GM19193 (cell line): ENCODE results near the gene ATP6V0A4.

Source experiments
- POLR2A ChIP-seq: IDR thresholded peaks from 4 replicates; pipeline ENCODE4 v1.6.1; 2011; ENCODE audit not compliant: insufficient read depth, insufficient read length; ENCODE audit errors: extremely low read depth

Gene ATP6V0A4

DNA sequence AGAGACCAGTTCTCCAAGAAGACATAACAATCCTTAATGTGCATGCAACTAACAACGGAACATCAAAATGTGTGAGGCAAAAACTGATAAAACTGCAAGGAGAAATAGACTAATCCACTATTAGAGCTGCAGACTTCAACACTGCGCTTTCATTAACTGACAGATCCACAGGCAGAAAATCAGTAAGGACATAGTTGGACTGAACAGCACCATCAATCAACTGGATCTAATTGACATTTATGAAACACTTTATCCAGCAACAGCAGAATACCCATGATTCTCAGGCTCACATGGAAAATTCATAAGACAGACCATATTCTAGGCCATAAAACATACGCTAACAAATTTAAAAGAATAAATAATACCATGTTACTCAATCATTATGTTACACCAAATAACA, 21.6 kb upstream of the ATP6V0A4 start:
- no peak for TF ChIP-seq POLR2A

DNA sequence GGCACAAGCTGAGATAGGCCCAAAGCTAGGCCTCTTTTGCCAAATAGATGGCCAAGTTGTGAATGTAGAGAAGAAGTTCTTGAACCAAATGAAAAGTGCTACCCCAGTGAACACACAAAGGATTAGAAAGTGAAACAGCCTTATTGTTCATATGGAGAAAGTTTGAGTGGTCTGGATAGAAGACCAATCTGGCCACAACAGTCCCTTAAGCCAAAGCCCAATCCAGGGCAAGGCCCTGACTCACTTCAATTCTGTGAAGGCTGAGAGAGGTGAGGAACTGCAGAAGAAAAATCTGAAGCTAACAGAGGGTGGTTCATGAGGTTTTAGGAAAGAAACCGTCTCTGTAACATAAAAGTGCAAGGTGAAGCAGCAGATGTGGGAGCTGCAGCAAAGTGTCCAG, 18.7 kb upstream of the ATP6V0A4 start:
- TF ChIP-seq POLR2A: no peak

DNA sequence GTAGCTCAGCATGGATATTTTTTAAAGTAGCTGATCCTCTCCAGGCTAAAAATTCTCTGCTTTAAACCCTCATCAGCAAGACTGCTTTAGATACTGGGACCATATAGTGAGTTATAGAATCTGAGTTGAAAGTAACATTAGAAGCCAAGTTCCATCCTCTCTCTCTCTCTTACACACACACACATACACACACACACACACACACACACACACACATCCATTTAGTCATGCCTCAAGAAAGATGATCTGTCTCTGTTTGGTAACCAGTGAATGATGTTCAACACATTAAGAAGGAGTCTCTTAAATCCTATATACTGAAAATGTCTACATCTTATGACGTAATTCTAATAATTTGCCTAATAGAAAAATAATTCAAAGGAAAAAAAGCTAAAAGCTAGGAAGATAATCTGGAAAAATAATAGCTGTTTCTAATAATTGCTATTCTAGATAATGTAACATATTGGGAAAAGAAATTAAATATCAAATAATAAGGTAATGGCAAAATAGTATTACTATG, 16.9 kb upstream of the ATP6V0A4 start:
- no peak for TF ChIP-seq POLR2A

DNA sequence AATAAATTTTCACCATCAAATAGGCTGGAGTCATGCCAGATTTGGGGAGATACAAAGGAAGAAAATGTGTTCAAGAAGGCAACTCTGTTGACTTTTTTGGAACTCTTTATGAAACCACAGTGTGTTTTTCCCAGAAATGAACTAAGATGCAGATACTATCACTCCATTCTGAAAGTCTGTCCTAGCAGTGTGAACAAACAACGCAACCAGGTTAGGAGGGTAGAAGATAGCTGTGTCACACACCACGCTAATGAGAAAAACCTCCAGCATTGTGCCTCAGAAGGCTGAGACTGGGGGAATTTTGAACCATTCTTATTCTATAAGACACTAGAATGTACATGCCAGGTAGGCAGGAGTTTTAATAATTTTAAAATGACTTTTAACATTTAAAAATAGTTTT, 15.9 kb upstream of the ATP6V0A4 start:
- no peak for TF ChIP-seq POLR2A

DNA sequence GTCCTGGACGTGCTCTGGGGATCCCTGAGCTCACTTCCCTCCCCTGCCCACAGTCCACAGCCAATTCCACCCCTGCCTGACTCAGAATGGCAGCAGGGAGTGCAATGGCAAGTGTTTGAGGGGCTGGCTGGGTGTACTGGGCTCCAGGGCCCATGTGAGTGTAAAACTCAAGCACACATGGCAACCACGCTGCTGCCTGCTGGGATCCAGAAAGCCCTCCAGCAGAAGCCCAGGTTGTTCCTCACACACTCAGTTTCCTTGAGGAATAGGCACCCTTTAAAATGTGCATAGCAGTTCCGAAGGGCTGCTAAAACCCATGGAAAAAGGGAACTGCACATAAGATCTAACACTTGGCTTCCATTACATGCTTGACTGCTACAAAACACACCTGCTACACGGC, 11.3 kb upstream of the ATP6V0A4 start:
- no peak for TF ChIP-seq POLR2A

DNA sequence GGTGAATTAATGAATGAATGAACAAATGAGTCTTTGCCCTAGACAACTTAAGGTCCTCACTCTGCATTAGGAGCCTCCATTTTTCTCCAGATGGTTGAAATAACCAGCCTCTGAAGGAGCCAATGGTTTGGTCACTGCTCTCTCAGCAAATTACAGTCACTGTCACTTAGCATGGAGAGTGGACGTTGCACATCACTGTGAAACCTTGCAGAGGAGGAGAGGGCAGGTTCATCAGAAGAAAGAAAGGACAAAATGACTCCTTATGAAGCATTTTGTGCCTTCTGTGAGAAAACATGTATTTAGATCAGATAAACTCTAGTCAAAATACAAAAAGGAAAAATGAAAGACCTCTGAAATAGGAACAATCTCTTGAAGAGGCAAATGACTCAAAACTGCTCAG, 6.6 kb upstream of the ATP6V0A4 start:
- TF ChIP-seq POLR2A: no peak

DNA sequence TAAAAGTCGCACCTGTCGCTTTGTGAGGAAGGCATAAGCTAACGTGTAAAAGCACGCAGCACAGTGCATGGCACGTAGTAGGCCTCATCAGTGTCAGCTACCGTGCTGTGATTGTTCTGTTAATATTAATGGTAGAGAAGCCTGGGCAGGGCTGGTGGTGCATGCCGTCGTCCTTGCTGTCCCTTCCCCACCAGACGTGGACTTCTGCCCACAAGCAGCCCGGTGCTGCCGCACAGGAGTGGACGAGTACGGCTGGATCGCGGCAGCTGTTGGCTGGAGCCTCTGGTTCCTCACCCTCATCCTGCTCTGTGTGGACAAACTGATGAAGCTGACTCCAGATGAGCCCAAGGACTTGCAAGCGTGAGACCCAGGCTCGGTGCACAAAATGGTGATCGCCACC, 4.7 kb upstream of the ATP6V0A4 start:
- TF ChIP-seq POLR2A: no peak

DNA sequence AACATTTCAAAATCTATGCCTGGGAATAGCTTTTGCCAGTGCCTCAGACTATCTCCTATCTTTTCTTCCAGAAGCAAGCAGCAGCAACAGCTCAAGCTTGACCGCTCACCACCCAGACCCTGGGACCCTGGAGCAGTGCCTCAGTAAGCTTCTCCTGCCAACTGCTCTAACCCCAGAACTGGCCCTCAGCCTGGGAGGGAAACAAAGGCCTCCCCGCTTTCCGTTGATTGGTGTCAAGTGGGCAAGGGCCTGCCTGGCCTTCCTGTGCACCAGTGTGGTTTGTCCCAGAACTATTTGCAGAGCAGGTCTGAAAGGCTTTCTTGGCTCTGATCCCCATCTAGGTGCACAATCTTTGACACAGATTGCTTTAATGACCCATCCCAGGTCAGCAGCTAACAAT, 3.3 kb upstream of the ATP6V0A4 start:
- TF ChIP-seq POLR2A: no peak

DNA sequence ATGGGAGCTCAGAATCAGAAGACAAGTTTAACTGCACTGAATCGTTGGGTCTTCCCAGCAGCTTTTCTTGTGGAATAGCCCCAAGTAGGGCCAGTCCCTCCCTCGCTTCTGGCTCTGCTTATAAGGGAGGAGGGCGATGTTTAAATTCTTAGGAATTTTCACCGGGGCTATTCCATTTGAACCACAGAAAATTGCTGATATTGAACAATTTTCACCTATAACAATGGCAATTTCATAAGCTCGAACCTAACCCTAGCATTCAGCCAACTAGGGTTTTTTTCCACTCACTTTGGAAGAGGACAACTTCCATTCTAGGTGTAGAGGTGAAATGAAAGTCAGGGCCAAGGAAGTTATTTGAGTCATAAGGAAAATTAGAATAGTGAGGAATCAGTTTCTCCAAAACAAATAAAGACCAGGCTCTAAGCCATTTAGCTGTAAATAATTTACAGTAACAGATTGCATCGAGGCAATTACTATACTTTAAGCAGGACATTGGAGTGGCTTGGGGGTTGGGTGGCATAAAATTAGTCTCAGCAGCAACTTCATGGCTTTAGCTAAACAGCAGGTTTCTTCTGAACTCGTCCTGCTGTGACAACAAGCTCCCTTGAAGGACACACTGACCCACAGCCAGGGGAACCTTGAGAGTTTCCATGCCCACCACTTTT, 1.5 kb upstream of the ATP6V0A4 start:
- TF ChIP-seq POLR2A: no peak

DNA sequence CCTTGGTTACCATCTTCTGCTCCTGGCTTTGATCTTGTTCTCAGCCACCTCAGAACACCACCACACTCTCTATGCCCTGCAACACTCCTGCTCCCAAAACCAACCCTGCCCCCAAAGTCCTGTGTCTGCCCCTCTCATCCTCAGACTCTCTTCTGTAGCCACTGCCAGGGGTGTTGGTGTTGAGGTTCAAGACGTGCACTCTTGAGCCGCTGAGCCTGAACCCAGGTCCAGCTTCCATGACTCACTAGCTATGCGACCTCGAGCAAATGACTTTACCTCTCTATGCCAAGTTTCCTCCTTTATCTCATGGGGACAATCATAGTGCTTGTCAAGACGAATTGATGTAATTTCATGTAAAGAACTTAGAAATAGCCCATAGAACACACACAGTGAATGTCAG, 840 bp upstream of the ATP6V0A4 start:
- no peak for TF ChIP-seq POLR2A

DNA sequence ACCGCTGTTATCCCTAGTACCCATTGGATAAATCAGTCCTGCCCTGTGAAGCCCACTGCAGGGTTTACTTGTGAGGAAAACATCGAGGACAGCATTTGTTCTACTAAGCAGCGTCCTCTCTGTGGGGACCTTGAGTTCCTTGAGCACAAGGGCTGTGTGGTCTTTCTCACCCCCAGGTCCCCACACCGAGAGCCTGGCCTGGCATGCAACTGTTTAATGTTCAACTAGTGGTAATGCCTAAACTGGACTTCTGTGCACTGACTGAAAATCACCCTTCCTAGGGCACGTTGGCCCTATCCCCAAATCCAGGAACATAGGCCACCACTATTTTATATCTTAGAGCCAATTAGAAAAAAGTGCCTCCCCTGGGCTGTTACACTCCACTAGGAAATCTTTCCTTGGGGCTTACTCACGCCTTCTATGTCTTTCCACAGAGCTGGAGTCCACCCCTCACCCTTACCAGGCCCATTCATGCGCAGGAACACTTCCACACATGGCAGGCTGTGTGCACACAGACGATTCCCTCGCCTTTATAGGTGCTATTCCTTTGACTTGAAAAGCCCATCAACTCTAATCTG, 1.9 kb downstream of the ATP6V0A4 start:
- no peak for TF ChIP-seq POLR2A

DNA sequence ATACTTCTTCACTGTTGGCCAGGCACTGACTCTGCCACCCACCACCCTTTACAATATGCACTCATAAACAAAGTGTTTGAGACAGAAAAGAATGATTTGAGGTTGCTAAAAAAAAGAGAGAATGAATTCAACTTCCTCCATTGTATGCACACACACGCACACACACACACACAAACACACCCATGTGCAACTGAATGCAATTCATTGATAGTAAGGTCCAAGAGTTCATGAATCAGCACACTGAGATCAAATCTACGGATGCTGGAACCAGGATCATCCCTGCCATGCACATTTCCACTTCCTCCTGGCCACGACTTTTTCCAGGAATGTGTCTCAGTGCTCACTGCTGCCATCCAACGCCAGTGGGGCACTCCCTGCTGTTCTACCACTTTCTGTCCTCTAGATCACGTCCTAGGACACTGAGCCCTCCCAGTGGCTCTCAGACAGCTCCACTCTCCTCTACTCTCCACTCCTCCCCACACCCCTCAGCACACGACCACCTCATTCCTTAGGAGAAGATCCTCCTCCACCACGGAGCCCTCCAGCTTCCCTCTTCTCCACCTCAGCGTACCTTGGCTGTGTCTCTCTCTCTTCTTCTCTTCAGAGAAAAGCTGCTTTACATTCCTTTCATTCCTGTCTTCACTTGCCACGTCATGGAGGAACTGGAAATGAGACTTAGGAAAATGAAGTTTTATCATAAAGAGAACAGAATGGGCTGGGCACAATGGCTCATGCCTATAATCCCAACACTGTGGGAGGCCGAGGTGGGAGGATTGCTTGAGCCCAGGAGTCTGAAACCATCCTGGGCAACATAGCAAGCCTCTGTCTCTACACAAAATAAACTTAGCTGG, 12.2 kb downstream of the ATP6V0A4 start:
- TF ChIP-seq POLR2A: no peak

DNA sequence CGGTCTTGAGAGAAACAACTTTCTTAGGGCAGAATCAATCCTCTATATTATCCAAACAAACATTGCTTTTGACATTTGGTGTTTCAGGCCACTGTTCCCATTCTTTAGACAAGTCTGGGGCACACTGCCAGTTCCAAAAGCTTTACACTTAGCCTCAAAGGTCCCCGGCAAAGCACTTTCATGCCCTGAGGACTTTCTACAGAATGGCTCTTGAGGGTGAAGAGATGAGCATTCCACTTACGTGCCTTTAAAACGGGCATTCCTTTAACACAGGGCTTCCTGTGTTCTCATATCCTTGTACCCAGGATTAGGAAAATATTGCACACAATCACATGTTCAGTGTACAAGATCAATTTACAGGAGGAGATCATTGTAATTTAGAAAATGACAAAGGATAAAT, 13.3 kb downstream of the ATP6V0A4 start:
- no peak for TF ChIP-seq POLR2A

DNA sequence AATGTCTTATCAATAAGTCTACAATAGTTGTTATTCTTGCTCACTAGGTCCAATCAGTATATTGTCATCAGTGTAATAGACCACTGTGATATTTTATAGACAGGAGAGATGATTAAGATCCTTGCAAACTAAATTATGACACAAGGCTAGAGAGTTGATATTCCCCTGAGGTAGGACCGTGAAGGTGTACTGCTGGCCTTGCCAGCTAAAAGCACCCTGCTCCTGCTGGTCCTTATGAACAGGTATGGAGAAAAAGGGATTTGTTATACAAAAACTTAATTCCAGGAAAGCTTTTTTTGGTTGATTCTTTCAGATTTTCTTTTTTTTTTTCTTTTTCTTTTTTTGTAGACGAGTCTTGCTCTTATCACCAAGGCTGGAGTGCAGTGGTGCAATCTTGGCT, 17.0 kb downstream of the ATP6V0A4 start:
- TF ChIP-seq POLR2A: no peak

DNA sequence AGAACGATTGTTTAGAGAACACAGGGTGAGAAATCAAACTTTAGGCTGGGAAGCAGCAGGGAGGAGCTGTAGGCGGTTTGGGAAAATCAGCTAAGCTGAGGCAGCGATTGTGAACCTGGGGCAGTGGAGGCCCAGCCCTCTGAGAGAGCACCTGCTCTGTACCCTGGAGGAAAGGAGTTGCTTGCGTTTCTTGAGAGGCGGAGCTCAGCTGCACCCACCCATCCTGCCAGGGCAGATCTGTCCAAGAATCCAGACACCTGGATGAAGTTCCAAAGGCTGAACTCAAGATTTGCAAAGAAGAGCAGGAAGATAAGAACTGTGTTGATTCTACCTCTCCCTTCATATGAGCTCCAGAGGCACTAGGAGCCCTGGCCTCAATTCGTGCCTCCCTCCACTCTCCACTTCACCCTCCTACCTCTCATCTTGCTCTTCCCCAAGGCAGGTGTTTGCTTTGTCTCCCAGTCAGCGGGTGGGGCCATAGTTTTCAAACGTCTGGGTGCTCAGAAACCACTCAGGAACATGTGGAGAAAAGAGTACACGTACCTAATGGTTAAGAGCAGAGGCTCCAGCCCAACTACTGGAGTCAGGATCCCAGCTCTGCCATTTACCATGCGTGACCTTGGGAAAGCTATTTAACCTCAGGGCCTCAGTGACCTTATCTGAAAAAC, 21.7 kb downstream of the ATP6V0A4 start:
- TF ChIP-seq POLR2A: no peak
